Pancreas (tissue), 10 donors: Measurements from ENCODE around the gene LRP3. TPM values are rescaled to one million over a fixed set of nuclear protein-coding genes. Genes with fewer than 3 reads are reported as not detected.
"Not testable (repeated sequence)": the region's sequence is repeated elsewhere in the genome, so short reads cannot be mapped to it uniquely, and the experiment has no call there.

Experiments
- ATAC-seq, 4 donors: fragments of 200-7000 bp; cut with Tn5 transposase; one replicate each; pipeline versions ENCODE4 v1.8.0 to v1.9.1; 2020; ENCODE audit warnings: mild to moderate bottlenecking in 4 of 4, moderate library complexity in 4 of 4
- DNase-seq, 6 donors: peaks; one replicate each; pipeline ENCODE4 v3.0.0-alpha.2; 2020
- FAIRE-seq: peaks from 2 replicates; lab custom pipeline; 2012; peaks lifted over from hg19 to GRCh38; lab: Jason Lieb, UNC
- H3K27ac ChIP-seq, 4 donors: fragments of 200-600 bp; sonication (generic); 1 replicate in 3 of 4; 2 replicates in 1 of 4; pipeline versions ENCODE4 v1.5.0 to v1.8.0; 2020
- H3K27me3 ChIP-seq, 4 donors: fragments of 200-600 bp; one replicate each; pipeline ENCODE4 v1.8.0; 2021
- H3K36me3 ChIP-seq, 3 donors: fragments of 200-600 bp; sonication (generic) in 1 of 3; one replicate each; pipeline versions ENCODE4 v1.5.0 to v1.8.0; 2020 to 2021
- H3K4me1 ChIP-seq, 3 donors: fragments of 200-600 bp; one replicate each; pipeline ENCODE4 v1.8.0; 2021
- H3K4me3 ChIP-seq, 4 donors: fragments of 200-600 bp; sonication (generic) in 2 of 4; one replicate each; pipeline versions ENCODE4 v1.5.0 to v1.8.0; 2020 to 2021
- H3K9me3 ChIP-seq, 4 donors: fragments of 200-600 bp; one replicate each; pipeline ENCODE4 v1.8.0; 2021
- CTCF ChIP-seq, 4 donors: fragments of 200-600 bp; sonication (generic) in 3 of 4; IDR thresholded peaks; one replicate each; pipeline versions ENCODE4 v1.5.0 to v1.8.0; 2021; ENCODE audit warnings: antibody characterized with exemption in 4 of 4
- WGBS, 2 donors: extraction: QIAGEN DNeasy Blood & Tissue Kit; methylation state at CpG; one replicate each; pipeline ENCODE4 v1.1.7; 2013; 5-methylcytosine and 5-hydroxymethylcytosine counted together
- intact Hi-C, 3 donors: fragments of 100-400 bp; cut with DNase I; formaldehyde crosslinking; loops; one replicate each; pipeline versions ENCODE4 v1.11.1 to v1.14.2; 2022
- polyA plus RNA-seq, 2 donors: library from polyadenylated mRNA; stranded (reverse); fragments of 200-250 nt; gene quantifications; one replicate each; pipeline ENCODE4 v1.2.3, GENCODE V29; 2013
- total RNA-seq, 6 donors: library from RNA; stranded (reverse); fragmentation: NEBNext Ultra II Directional in 4 of 6; extraction: Animal tissue kit (Norgen Biotek cat#: 25700) in 4 of 6; gene quantifications; one replicate each; pipeline versions ENCODE4 v1.2.1 to v1.2.4, GENCODE V29; 2021 to 2023
- donor health status: healthy with polysubstance abuse.
- donor health status: DM: no; HTN: no; CAD: no; lungs with moderate emphysema.
- donor health status: DM: no; HTN: no; CAD: no.
- donor health status: control.
- donor health status: control.
- donor health status: Bipolar disorder and iron deficiency.
- donor health status: DM: yes; HTN: yes; CAD: no.
- donor health status: DM: no; HTN: no; CAD: no.
- donor health status: DM: no; HTN: no; CAD: no.
- donor health status: DM: yes; HTN: yes; CAD: no.

The LRP3 gene
- total and polyA plus RNA-seq, 8 donors = 7.2 to 21.0 (median 13.2) TPM

GRCh38 chr19:33152176-33152575 is 42.0 kb upstream of the LRP3 start:
- FAIRE-seq = no peak
- no peak for ATAC-seq
- 60 to 89% methylated on average over 2 of the region's 2 CpGs for WGBS, 2 donors
- H3K4me1 ChIP-seq = no peaks in the 10 kb centered on the region
- no peak overlapping the region for H3K27ac ChIP-seq
- H3K27me3 ChIP-seq = no peaks in the 10 kb centered on the region
- no peak for TF ChIP-seq CTCF (IDR thresholded peaks at IDR 0.05)
- H3K36me3 ChIP-seq = no peaks in the 10 kb centered on the region
- no peak overlapping the region for H3K4me3 ChIP-seq
- H3K9me3 ChIP-seq = no peaks in the 10 kb centered on the region
- intact Hi-C loops = no loop called here
- no peak for DNase-seq

- DNase-seq, H3K36me3 ChIP-seq, FAIRE-seq, H3K9me3 ChIP-seq, ATAC-seq, H3K4me1 ChIP-seq, intact Hi-C loops, H3K27me3 ChIP-seq, H3K27ac ChIP-seq, H3K4me3 ChIP-seq: not testable (repeated sequence)
- WGBS, 2 donors = 73 to 77% methylated on average over 4 of the region's 4 CpGs
These were observed 41.5 kb upstream of the LRP3 start for GRCh38 chr19:33152625-33153024.

- H3K27ac ChIP-seq, H3K27me3 ChIP-seq, H3K4me1 ChIP-seq, H3K9me3 ChIP-seq, ATAC-seq, DNase-seq, H3K36me3 ChIP-seq, intact Hi-C loops, FAIRE-seq, H3K4me3 ChIP-seq: not testable (repeated sequence)
- WGBS, 2 donors = 80 to 85% methylated on average over 6 of the region's 6 CpGs
These were observed 39.8 kb upstream of the LRP3 start for GRCh38 chr19:33154313-33154712.

- Histone ChIP-seq H3K27me3 (no peaks in the 10 kb centered on the region), H3K4me3 (no peak overlapping the region), H3K9me3 (no peaks in the 10 kb centered on the region), H3K4me1 (peaks cover 6 to 9% (median 7%) of the 10 kb centered on the region in 3 donors), H3K36me3 (no peaks in the 10 kb centered on the region), H3K27ac (no peak overlapping the region)
- FAIRE-seq (no peak), ATAC-seq (no peak), DNase-seq (no peak)
- TF ChIP-seq CTCF (IDR thresholded peaks at IDR 0.05) = no peak
- intact Hi-C loops = no loop called here
- WGBS, 2 donors = 66 to 68% methylated on average over 5 of the region's 5 CpGs
These were observed 37.8 kb upstream of the LRP3 start for GRCh38 chr19:33156334-33156733.

GRCh38 chr19:33157906-33158305 is 36.2 kb upstream of the LRP3 start:
- H3K27me3 ChIP-seq = no peaks in the 10 kb centered on the region
- FAIRE-seq = no peak
- no peaks in the 10 kb centered on the region for H3K36me3 ChIP-seq
- H3K4me1 ChIP-seq = peaks cover 6 to 9% (median 7%) of the 10 kb centered on the region in 3 donors
- no peak for TF ChIP-seq CTCF (IDR thresholded peaks at IDR 0.05)
- no peak overlapping the region for H3K4me3 ChIP-seq
- peak overlapping the region in 1 of 4 donors; percentile 4 for H3K27ac ChIP-seq
- ATAC-seq = no peak
- WGBS, 2 donors = 46 to 58% methylated on average over 3 of the region's 3 CpGs
- intact Hi-C loops = no loop called here
- no peak for DNase-seq
- no peaks in the 10 kb centered on the region for H3K9me3 ChIP-seq

- H3K27me3 ChIP-seq = no peaks in the 10 kb centered on the region
- no peak for DNase-seq
- H3K9me3 ChIP-seq = no peaks in the 10 kb centered on the region
- H3K36me3 ChIP-seq = no peaks in the 10 kb centered on the region
- H3K4me1 ChIP-seq = peaks cover 6 to 9% (median 7%) of the 10 kb centered on the region in 3 donors
- 43 to 44% methylated on average over 6 of the region's 6 CpGs for WGBS, 2 donors
- no peak for TF ChIP-seq CTCF (IDR thresholded peaks at IDR 0.05)
- H3K4me3 ChIP-seq = no peak overlapping the region
- ATAC-seq = peak in 2 of 4 donors; percentile 65 to 71
- no peak for FAIRE-seq
- intact Hi-C loops = no loop called here
- H3K27ac ChIP-seq = peak overlapping the region in 1 of 4 donors; percentile 4
These were observed 35.8 kb upstream of the LRP3 start for GRCh38 chr19:33158365-33158764.
